Lower leg skin (tissue), 3 donors: ENCODE results near the gene CTPS1.

Source experiments
- POLR2A ChIP-seq, 2 donors: fragments of 450-650 bp; IDR thresholded peaks; one replicate each; pipeline ENCODE4 v1.6.1; 2016 to 2017; ENCODE audit warnings: antibody characterized with exemption in 2 of 2, mild to moderate bottlenecking in 1 of 2, moderate library complexity in 1 of 2
- TF ChIP-seq, protein P1 (sequence below), 3 donors: fragments of 450-650 bp; IDR thresholded peaks; one replicate each; pipeline ENCODE4 v1.5.1; 2016; ENCODE audit warnings: antibody characterized with exemption in 3 of 3, mild to moderate bottlenecking in 3 of 3, moderate library complexity in 2 of 3

DNA sequence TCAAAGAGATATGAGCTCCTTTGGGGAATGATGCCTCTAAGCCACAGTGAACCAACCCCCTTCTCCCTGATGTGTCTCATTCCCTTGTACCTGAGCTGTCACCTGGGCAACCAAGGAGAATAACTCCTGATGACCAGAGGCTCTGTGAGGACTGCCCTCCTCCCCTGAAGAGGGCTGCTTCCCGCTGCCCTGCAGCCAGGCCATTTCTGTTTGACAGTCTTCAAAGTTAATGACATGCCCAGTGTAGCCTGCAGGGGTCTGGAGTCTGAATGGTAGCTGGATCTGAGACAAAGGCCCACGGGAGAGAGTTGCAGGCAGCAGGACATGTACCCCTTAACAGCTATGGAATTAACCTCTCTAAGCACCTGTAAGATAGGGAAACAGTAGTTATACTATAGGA is 45.5 kb downstream of the CTPS1 start:
- TF ChIP-seq, protein P1, sequence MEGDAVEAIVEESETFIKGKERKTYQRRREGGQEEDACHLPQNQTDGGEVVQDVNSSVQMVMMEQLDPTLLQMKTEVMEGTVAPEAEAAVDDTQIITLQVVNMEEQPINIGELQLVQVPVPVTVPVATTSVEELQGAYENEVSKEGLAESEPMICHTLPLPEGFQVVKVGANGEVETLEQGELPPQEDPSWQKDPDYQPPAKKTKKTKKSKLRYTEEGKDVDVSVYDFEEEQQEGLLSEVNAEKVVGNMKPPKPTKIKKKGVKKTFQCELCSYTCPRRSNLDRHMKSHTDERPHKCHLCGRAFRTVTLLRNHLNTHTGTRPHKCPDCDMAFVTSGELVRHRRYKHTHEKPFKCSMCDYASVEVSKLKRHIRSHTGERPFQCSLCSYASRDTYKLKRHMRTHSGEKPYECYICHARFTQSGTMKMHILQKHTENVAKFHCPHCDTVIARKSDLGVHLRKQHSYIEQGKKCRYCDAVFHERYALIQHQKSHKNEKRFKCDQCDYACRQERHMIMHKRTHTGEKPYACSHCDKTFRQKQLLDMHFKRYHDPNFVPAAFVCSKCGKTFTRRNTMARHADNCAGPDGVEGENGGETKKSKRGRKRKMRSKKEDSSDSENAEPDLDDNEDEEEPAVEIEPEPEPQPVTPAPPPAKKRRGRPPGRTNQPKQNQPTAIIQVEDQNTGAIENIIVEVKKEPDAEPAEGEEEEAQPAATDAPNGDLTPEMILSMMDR (IDR thresholded peaks at IDR 0.05), result no peak
- no peak for TF ChIP-seq POLR2A (IDR thresholded peaks at IDR 0.05)
